ENCODE results near the gene CLCN2.

CLCN2 gene

DNA sequence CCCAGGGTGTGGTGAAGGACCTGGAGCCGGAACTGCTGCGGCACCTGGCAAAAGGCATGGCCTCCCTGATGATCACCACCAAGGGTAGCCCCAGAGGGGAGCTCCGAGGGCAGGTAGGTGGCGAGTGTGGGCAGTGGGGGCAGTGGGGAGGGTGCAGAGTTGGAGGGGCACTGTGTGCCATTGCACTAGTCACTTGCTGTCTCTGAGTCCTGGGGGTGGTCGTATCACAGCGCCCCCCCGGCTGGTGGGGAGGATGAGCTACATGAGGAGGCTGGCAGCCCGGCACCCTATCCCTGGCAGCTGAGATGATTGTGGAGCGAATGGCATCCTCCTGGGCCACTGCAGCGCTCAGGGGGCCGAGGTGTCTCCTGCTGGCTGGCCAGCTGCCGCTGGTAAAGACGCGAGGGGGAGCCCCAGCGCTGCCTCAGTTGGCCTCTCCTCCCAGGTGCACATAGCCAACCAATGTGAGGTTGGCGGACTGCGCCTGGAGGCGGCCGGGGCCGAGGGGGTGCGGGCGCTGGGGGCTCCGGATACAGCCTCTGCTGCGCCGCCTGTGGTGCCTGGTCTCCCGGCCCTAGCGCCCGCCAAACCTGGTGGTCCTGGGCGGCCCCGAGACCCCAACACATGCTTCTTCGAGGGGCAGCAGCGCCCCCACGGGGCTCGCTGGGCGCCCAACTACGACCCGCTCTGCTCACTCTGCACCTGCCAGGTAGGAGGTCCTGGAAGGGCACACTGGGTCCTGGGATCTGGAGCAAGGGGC lies 24.8 kb upstream of the CLCN2 start:
- H3K4me3 ChIP-seq (ENCODE audit: low read depth, low read length, poor library complexity, severe bottlenecking) = no peak overlapping the region
- H3K4me1 ChIP-seq (ENCODE audit: insufficient read depth, low read length, severe bottlenecking) = no peaks in the 10 kb centered on the region
- no peaks in the 10 kb centered on the region for H3K9me2 ChIP-seq (ENCODE audit: low read depth, low read length)
- peaks cover 8% of the 10 kb centered on the region; the same call in 1 of the 2 replicates for H3K27me3 ChIP-seq (ENCODE audit: insufficient read depth, low read length)
- no peak overlapping the region for H2AFZ ChIP-seq (ENCODE audit: low read length)
- H3K79me2 ChIP-seq (ENCODE audit: insufficient read depth, low read length) = no peaks in the 10 kb centered on the region
- H3K9ac ChIP-seq (ENCODE audit: low read length) = no peak overlapping the region
- TF ChIP-seq, protein P1, sequence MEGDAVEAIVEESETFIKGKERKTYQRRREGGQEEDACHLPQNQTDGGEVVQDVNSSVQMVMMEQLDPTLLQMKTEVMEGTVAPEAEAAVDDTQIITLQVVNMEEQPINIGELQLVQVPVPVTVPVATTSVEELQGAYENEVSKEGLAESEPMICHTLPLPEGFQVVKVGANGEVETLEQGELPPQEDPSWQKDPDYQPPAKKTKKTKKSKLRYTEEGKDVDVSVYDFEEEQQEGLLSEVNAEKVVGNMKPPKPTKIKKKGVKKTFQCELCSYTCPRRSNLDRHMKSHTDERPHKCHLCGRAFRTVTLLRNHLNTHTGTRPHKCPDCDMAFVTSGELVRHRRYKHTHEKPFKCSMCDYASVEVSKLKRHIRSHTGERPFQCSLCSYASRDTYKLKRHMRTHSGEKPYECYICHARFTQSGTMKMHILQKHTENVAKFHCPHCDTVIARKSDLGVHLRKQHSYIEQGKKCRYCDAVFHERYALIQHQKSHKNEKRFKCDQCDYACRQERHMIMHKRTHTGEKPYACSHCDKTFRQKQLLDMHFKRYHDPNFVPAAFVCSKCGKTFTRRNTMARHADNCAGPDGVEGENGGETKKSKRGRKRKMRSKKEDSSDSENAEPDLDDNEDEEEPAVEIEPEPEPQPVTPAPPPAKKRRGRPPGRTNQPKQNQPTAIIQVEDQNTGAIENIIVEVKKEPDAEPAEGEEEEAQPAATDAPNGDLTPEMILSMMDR (IDR thresholded peaks at IDR 0.05; ENCODE audit: low read length) = no peak
- no peak for TF ChIP-seq EZH2 (IDR thresholded peaks at IDR 0.05; ENCODE audit: borderline replicate concordance, low read length)
- H3K36me3 ChIP-seq (ENCODE audit: insufficient read depth, low read length) = no peaks in the 10 kb centered on the region
- H3K4me2 ChIP-seq (ENCODE audit: low read length) = no peak overlapping the region
- no peaks in the 10 kb centered on the region for H3F3A ChIP-seq (ENCODE audit: insufficient read depth, low read length)
- H3K27ac ChIP-seq (ENCODE audit: low read depth, low read length, poor library complexity, severe bottlenecking) = no peak overlapping the region
- H4K20me1 ChIP-seq (ENCODE audit: insufficient read depth, low read length) = no peaks in the 10 kb centered on the region
- no peaks in the 10 kb centered on the region for H3K9me3 ChIP-seq (ENCODE audit: low read length)

GRCh38 chr3:184384856-184385422 lies 23.5 kb upstream of the CLCN2 start:
- Histone ChIP-seq H3K9ac (ENCODE audit: low read length) (no peak overlapping the region), H2AFZ (ENCODE audit: low read length) (no peak overlapping the region), H3K36me3 (ENCODE audit: insufficient read depth, low read length) (no peaks in the 10 kb centered on the region), H3K27ac (ENCODE audit: low read depth, low read length, poor library complexity, severe bottlenecking) (no peak overlapping the region), H3K27me3 (ENCODE audit: insufficient read depth, low read length) (peaks cover 8% of the 10 kb centered on the region; the same call in 1 of the 2 replicates), H3K9me3 (ENCODE audit: low read length) (no peaks in the 10 kb centered on the region), H3K4me1 (ENCODE audit: insufficient read depth, low read length, severe bottlenecking) (no peaks in the 10 kb centered on the region), H3F3A (ENCODE audit: insufficient read depth, low read length) (no peaks in the 10 kb centered on the region), H3K4me3 (ENCODE audit: low read depth, low read length, poor library complexity, severe bottlenecking) (no peak overlapping the region), H3K4me2 (ENCODE audit: low read length) (no peak overlapping the region), H4K20me1 (ENCODE audit: insufficient read depth, low read length) (no peaks in the 10 kb centered on the region), H3K79me2 (ENCODE audit: insufficient read depth, low read length) (no peaks in the 10 kb centered on the region), H3K9me2 (ENCODE audit: low read depth, low read length) (no peaks in the 10 kb centered on the region)
- TF ChIP-seq, protein P1 (IDR thresholded peaks at IDR 0.05; ENCODE audit: low read length) = no peak
- TF ChIP-seq EZH2 (IDR thresholded peaks at IDR 0.05; ENCODE audit: borderline replicate concordance, low read length) = no peak

GRCh38 chr3:184384342-184384741 lies 22.9 kb upstream of the CLCN2 start:
- Histone ChIP-seq H3K9me2 (ENCODE audit: low read depth, low read length) (no peaks in the 10 kb centered on the region), H3K27me3 (ENCODE audit: insufficient read depth, low read length) (peaks cover 3% of the 10 kb centered on the region; the same call in 1 of the 2 replicates), H3K36me3 (ENCODE audit: insufficient read depth, low read length) (no peaks in the 10 kb centered on the region)

More at GRCh38 chr3:184384342-184384741, 22.9 kb upstream of the CLCN2 start:
- H3K27ac ChIP-seq (ENCODE audit: low read depth, low read length, poor library complexity, severe bottlenecking) = no peak overlapping the region
- H2AFZ ChIP-seq (ENCODE audit: low read length) = no peak overlapping the region
- H3K9me3 ChIP-seq (ENCODE audit: low read length) = no peaks in the 10 kb centered on the region
- H4K20me1 ChIP-seq (ENCODE audit: insufficient read depth, low read length) = no peaks in the 10 kb centered on the region
- no peaks in the 10 kb centered on the region for H3F3A ChIP-seq (ENCODE audit: insufficient read depth, low read length)
- TF ChIP-seq, protein P1 (IDR thresholded peaks at IDR 0.05; ENCODE audit: low read length) = no peak
- TF ChIP-seq EZH2 (IDR thresholded peaks at IDR 0.05; ENCODE audit: borderline replicate concordance, low read length) = no peak
- no peak overlapping the region for H3K4me2 ChIP-seq (ENCODE audit: low read length)
- no peaks in the 10 kb centered on the region for H3K4me1 ChIP-seq (ENCODE audit: insufficient read depth, low read length, severe bottlenecking)
- H3K79me2 ChIP-seq (ENCODE audit: insufficient read depth, low read length) = no peaks in the 10 kb centered on the region
- no peak overlapping the region for H3K9ac ChIP-seq (ENCODE audit: low read length)
- no peak overlapping the region for H3K4me3 ChIP-seq (ENCODE audit: low read depth, low read length, poor library complexity, severe bottlenecking)

Data from OCI-LY1 (cell line).